SK-N-SH (cell line): ENCODE data around the gene SASH1. TPM values are rescaled to one million over a fixed set of nuclear protein-coding genes. Genes with fewer than 3 reads are reported as not detected.

Experiments
- CTCF ChIA-PET: fragments of 300-600, 350-600 bp; formaldehyde crosslinking; extraction: SDS; loops from one replicate; lab custom pipeline; 2021; lab: Yijun Ruan, JAX
- POLR2A ChIA-PET: fragments of 350-600 bp; sonication (Branson Sonifier 250); formaldehyde crosslinking; extraction: SDS; loops from one replicate; lab custom pipeline; 2020; ENCODE audit warnings: antibody characterized with exemption, inconsistent platforms; lab: Yijun Ruan, JAX
- DNase-seq: peaks from one replicate; pipeline ENCODE4 v3.0.0; 2012
- H2AFZ ChIP-seq: fragments of 200-600 bp; sonication (generic); 2 replicates; pipeline ENCODE4 v1.8.1; 2016; ENCODE audit warnings: antibody characterized with exemption, mild to moderate bottlenecking, low read depth
- H3F3A ChIP-seq: fragments of 200-600 bp; sonication (generic); replicated peaks from 2 replicates; pipeline ENCODE3; 2016; ENCODE audit warnings: antibody characterized with exemption, mild to moderate bottlenecking; ENCODE audit not compliant: insufficient read depth
- H3K27ac ChIP-seq, 2 experiments: fragments of 200-500 bp in 1 of 2; fragments of 200-600 bp in 1 of 2; sonication (Bioruptor generic) in 1 of 2; sonication (generic), shearing (Covaris generic) in 1 of 2; 2 replicates each; pipeline versions ENCODE4 v1.5.1 to v1.6.1; 2014 to 2016; ENCODE audit warnings: low read depth in 2 of 2, inconsistent platforms in 1 of 2, low read length in 1 of 2, mild to moderate bottlenecking in 1 of 2, mixed read lengths in 1 of 2
- H3K27me3 ChIP-seq: fragments of 200-600 bp; sonication (generic), shearing (Covaris generic); 2 replicates; pipeline ENCODE4 v1.6.1; 2016; ENCODE audit warnings: mixed run types; ENCODE audit not compliant: insufficient read depth
- H3K36me3 ChIP-seq, 2 experiments: fragments of 200-500 bp in 1 of 2; fragments of 200-600 bp in 1 of 2; sonication (Bioruptor generic) in 1 of 2; sonication (generic) in 1 of 2; replicated peaks in 1 of 2; 2 replicates each; pipeline versions ENCODE3 to v1.5.1; 2014 to 2016; ENCODE audit warnings: low read length in 1 of 2, mild to moderate bottlenecking in 1 of 2; ENCODE audit not compliant: insufficient read depth in 2 of 2, control insufficient read depth in 1 of 2
- H3K4me1 ChIP-seq, 2 experiments: fragments of 200-500 bp in 1 of 2; fragments of 200-600 bp in 1 of 2; sonication (Bioruptor generic) in 1 of 2; sonication (generic), shearing (Covaris generic) in 1 of 2; 2 replicates each; pipeline versions ENCODE4 v1.5.1 to v1.6.1; 2014 to 2016; ENCODE audit warnings: low read depth in 1 of 2, low read length in 1 of 2, mixed run types in 1 of 2; ENCODE audit not compliant: insufficient read depth in 2 of 2, control insufficient read depth in 1 of 2
- H3K4me2 ChIP-seq: fragments of 200-600 bp; sonication (generic), shearing (Covaris generic); 2 replicates; pipeline ENCODE4 v1.6.1; 2017; ENCODE audit warnings: mixed run types
- H3K4me3 ChIP-seq, 2 experiments: fragments of 200-500 bp in 1 of 2; fragments of 200-600 bp in 1 of 2; sonication (Bioruptor generic) in 1 of 2; sonication (generic), shearing (Covaris generic) in 1 of 2; 2 replicates each; pipeline versions ENCODE4 v1.5.1 to v1.8.1; 2014 to 2016; ENCODE audit warnings: low read depth in 2 of 2, inconsistent platforms in 1 of 2, low read length in 1 of 2, mild to moderate bottlenecking in 1 of 2, mixed read lengths in 1 of 2, moderate library complexity in 1 of 2
- H3K79me2 ChIP-seq: fragments of 200-600 bp; sonication (generic); 2 replicates; pipeline ENCODE4 v1.8.1; 2017; ENCODE audit warnings: mild to moderate bottlenecking; ENCODE audit not compliant: insufficient read depth
- H3K9ac ChIP-seq: fragments of 200-600 bp; sonication (generic); 2 replicates; pipeline ENCODE4 v1.6.1; 2017; ENCODE audit warnings: mixed run types
- H3K9me2 ChIP-seq: fragments of 200-600 bp; sonication (generic); 2 replicates; pipeline ENCODE4 v1.6.1; 2017; ENCODE audit warnings: mixed run types
- H3K9me3 ChIP-seq: fragments of 200-600 bp; sonication (generic); 2 replicates; pipeline ENCODE4 v1.6.1; 2017; ENCODE audit warnings: mixed run types, mild to moderate bottlenecking, moderate library complexity
- H4K20me1 ChIP-seq: fragments of 200-600 bp; sonication (generic); 2 replicates; pipeline ENCODE4 v1.6.1; 2017; ENCODE audit warnings: mild to moderate bottlenecking, mixed run types; ENCODE audit not compliant: insufficient read depth
- ELF1 ChIP-seq: IDR thresholded peaks from 2 replicates; pipeline ENCODE4 v1.4.0; 2012
- EP300 ChIP-seq, 2 experiments: IDR thresholded peaks; 2 replicates each; pipeline versions ENCODE4 v1.4.0 to v1.6.1; 2012; ENCODE audit warnings: borderline replicate concordance in 1 of 2, low read depth in 1 of 2, low read length in 1 of 2
- EZH2phosphoT487 ChIP-seq: fragments of 200-600 bp; sonication (generic); IDR thresholded peaks from 2 replicates; pipeline ENCODE4 v1.6.1; 2017; ENCODE audit warnings: low read depth, mixed run types, mild to moderate bottlenecking, antibody characterized with exemption, moderate library complexity, borderline replicate concordance
- FOSL2 ChIP-seq: IDR thresholded peaks from 2 replicates; pipeline ENCODE4 v1.4.0; 2012; ENCODE audit warnings: low read depth, mild to moderate bottlenecking, moderate library complexity, borderline replicate concordance
- FOXM1 ChIP-seq: IDR thresholded peaks from 2 replicates; pipeline ENCODE4 v1.4.0; 2012; ENCODE audit warnings: low read depth, mild to moderate bottlenecking
- IRF3 ChIP-seq: fragments of 150-350 bp; IDR thresholded peaks from 2 replicates; pipeline ENCODE4 v1.6.1; 2016; ENCODE audit warnings: mild to moderate bottlenecking, low read depth, low read length
- MAX ChIP-seq: IDR thresholded peaks from 2 replicates; pipeline ENCODE4 v1.4.0; 2012; ENCODE audit warnings: low read depth
- MEF2A ChIP-seq: IDR thresholded peaks from 2 replicates; pipeline ENCODE4 v1.4.0; 2012; ENCODE audit warnings: low read depth, borderline replicate concordance
- MXI1 ChIP-seq: IDR thresholded peaks from 2 replicates; pipeline ENCODE4 v1.6.1; 2012; ENCODE audit warnings: mild to moderate bottlenecking, low read depth, low read length, improper control_type of control experiment
- NRF1 ChIP-seq: IDR thresholded peaks from 2 replicates; pipeline ENCODE4 v1.6.1; 2012; ENCODE audit warnings: low read depth, mild to moderate bottlenecking, low read length
- REST ChIP-seq: IDR thresholded peaks from 2 replicates; pipeline ENCODE4 v1.6.1; 2012; ENCODE audit warnings: mild to moderate bottlenecking, low read depth, low read length, moderate library complexity
- RXRA ChIP-seq: IDR thresholded peaks from 2 replicates; pipeline ENCODE4 v1.4.0; 2012; ENCODE audit warnings: low read depth, mild to moderate bottlenecking, borderline replicate concordance
- TCF12 ChIP-seq: IDR thresholded peaks from 2 replicates; pipeline ENCODE4 v1.4.0; 2012
- USF2 ChIP-seq: fragments of 150-350 bp; IDR thresholded peaks from 2 replicates; pipeline ENCODE4 v1.6.1; 2017; ENCODE audit warnings: antibody characterized with exemption, low read length, low read depth, borderline replicate concordance
- YY1 ChIP-seq: IDR thresholded peaks from 2 replicates; pipeline ENCODE4 v1.4.0; 2012; ENCODE audit warnings: low read depth, mild to moderate bottlenecking
- ZBTB33 ChIP-seq: IDR thresholded peaks from 2 replicates; pipeline ENCODE4 v1.4.0; 2012; ENCODE audit warnings: low read depth, borderline replicate concordance
- WGBS: methylation state at CpG from one replicate; pipeline ENCODE4 v1.1.6; 2017; ENCODE audit warnings: low lambda C conversion rate; 5-methylcytosine and 5-hydroxymethylcytosine counted together
- polyA plus RNA-seq, 3 experiments: library from polyadenylated mRNA; depleted of rRNA; stranded (reverse); fragments of >200 nt; gene quantifications; 2 replicates each; pipeline ENCODE4 v1.2.3, GENCODE V29; 2012
- TF ChIP-seq, protein P1 (sequence below): IDR thresholded peaks from 2 replicates; pipeline ENCODE4 v1.4.0; 2012; ENCODE audit warnings: low read depth, borderline replicate concordance

The SASH1 gene
- polyA plus RNA-seq, 1 of the 3 experiments (the other 2 are of a cell fraction): 19.8 TPM

DNA sequence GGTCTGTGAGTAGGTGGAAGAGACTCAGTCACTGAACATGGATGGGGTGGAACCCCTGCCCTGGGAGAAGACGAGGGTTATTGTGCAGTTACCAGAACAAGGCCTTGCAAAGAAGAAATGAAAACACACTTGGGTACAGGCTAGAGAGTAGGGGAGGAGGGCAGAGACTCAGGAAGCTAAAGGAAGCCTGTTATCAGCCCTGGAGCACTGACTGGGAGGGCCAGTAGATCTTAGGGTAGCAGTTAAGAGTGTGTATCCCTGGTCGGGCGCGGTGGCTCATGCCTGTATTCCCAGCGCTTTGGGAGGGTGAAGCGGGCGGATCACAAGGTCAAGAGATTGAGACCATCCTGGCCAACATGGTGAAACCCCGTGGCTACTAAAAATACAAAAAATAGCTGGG, 74.4 kb downstream of the SASH1 start:
- 85% methylated on average over 8 of the region's 8 CpGs for WGBS
- peaks cover 0 to 8% of the 10 kb centered on the region in 2 experiments for H3K36me3 ChIP-seq
- no peak overlapping the region for H3K4me2 ChIP-seq
- DNase-seq: no peak
- H3F3A ChIP-seq: peaks cover 8% of the 10 kb centered on the region
- POLR2A ChIA-PET: no interaction called here
- peaks cover 70% of the 10 kb centered on the region for H3K79me2 ChIP-seq
- H3K4me3 ChIP-seq: no peak overlapping the region
- H3K4me1 ChIP-seq: peaks cover 0 to 13% of the 10 kb centered on the region in 2 experiments; a peak in 1 of 4 replicates
- H3K9me2 ChIP-seq: no peaks in the 10 kb centered on the region
- no peaks in the 10 kb centered on the region for H3K27me3 ChIP-seq
- CTCF ChIA-PET: no interaction called here
- no peaks in the 10 kb centered on the region for H3K9me3 ChIP-seq
- TF ChIP-seq, protein P1, sequence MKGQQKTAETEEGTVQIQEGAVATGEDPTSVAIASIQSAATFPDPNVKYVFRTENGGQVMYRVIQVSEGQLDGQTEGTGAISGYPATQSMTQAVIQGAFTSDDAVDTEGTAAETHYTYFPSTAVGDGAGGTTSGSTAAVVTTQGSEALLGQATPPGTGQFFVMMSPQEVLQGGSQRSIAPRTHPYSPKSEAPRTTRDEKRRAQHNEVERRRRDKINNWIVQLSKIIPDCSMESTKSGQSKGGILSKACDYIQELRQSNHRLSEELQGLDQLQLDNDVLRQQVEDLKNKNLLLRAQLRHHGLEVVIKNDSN: no peak
- TF ChIP-seq IRF3: no peak
- TF ChIP-seq NRF1: no peak
- TF ChIP-seq YY1: no peak
- no peak for TF ChIP-seq MXI1
- no peak for TF ChIP-seq ZBTB33
- TF ChIP-seq, all 33 proteins: peak for 0
- Histone ChIP-seq H2AFZ (no peak overlapping the region), H4K20me1 (0 out of 2 replicates have a peak, but pooled peaks cover 3% of the 10 kb centered on the region), H3K27ac (no peak overlapping the region), H3K9ac (no peak overlapping the region)

GRCh38 chr6:148419430-148419829, 76.8 kb downstream of the SASH1 start:
- Histone ChIP-seq H2AFZ (no peak overlapping the region), H3K9me3 (no peaks in the 10 kb centered on the region), H3K27ac (no peak overlapping the region), H3K9me2 (no peaks in the 10 kb centered on the region), H3K4me3 (no peak overlapping the region), H3F3A (peaks cover 4% of the 10 kb centered on the region), H3K4me2 (no peak overlapping the region), H3K27me3 (no peaks in the 10 kb centered on the region), H3K4me1 (peaks cover 0 to 7% of the 10 kb centered on the region in 2 experiments; a peak in 1 of 4 replicates), H4K20me1 (0 out of 2 replicates have a peak, but pooled peaks cover 3% of the 10 kb centered on the region), H3K36me3 (peaks cover 0 to 8% of the 10 kb centered on the region in 2 experiments), H3K9ac (no peak overlapping the region), H3K79me2 (peaks cover 63% of the 10 kb centered on the region; the same call in 1 of the 2 replicates)
- WGBS: 73% methylated on average over 5 of the region's 5 CpGs
- ChIA-PET POLR2A (no interaction called here), CTCF (no interaction called here)
- no peak for DNase-seq
- TF ChIP-seq ELF1 (no peak), FOSL2 (no peak), RXRA (no peak), TCF12 (no peak), EZH2phosphoT487 (no peak), FOXM1 (no peak), MAX (no peak), REST (no peak), MEF2A (no peak), EP300 (IDR thresholded peaks at IDR 0.05; ENCODE audit: borderline replicate concordance in 1 of 2, low read depth in 1 of 2, low read length in 1 of 2) (no peak), USF2 (no peak)
- TF ChIP-seq, protein P1: no peak
